CD4-positive, alpha-beta T cell treated with Interleukin-6 at 100 ng/mL for 8 hours (primary cell): Measurements from ENCODE around the gene MAST4.

Experiments
- DNase-seq: peaks from one replicate; pipeline ENCODE4 v3.0.0-alpha.2; 2020; ENCODE audit warnings: mixed read lengths, low spot score

MAST4 gene

GRCh38 chr5:66843065-66843464 lies 246.9 kb downstream of the MAST4 start:
- no peak for DNase-seq

GRCh38 chr5:66848749-66849641 lies 252.8 kb downstream of the MAST4 start:
- no peak for DNase-seq

- DNase-seq, result no peak
Measured at GRCh38 chr5:66849803-66850202, 253.6 kb downstream of the MAST4 start.

GRCh38 chr5:66850354-66851075 lies 254.3 kb downstream of the MAST4 start:
- DNase-seq, result no peak

- DNase-seq, result no peak
Measured at GRCh38 chr5:66851306-66851705, 255.1 kb downstream of the MAST4 start.

GRCh38 chr5:66854416-66854815 lies 258.2 kb downstream of the MAST4 start:
- DNase-seq, result no peak

- no peak for DNase-seq
Measured at GRCh38 chr5:66856041-66856805, 260.0 kb downstream of the MAST4 start.

GRCh38 chr5:66859526-66859925 lies 263.3 kb downstream of the MAST4 start:
- no peak for DNase-seq

DNA sequence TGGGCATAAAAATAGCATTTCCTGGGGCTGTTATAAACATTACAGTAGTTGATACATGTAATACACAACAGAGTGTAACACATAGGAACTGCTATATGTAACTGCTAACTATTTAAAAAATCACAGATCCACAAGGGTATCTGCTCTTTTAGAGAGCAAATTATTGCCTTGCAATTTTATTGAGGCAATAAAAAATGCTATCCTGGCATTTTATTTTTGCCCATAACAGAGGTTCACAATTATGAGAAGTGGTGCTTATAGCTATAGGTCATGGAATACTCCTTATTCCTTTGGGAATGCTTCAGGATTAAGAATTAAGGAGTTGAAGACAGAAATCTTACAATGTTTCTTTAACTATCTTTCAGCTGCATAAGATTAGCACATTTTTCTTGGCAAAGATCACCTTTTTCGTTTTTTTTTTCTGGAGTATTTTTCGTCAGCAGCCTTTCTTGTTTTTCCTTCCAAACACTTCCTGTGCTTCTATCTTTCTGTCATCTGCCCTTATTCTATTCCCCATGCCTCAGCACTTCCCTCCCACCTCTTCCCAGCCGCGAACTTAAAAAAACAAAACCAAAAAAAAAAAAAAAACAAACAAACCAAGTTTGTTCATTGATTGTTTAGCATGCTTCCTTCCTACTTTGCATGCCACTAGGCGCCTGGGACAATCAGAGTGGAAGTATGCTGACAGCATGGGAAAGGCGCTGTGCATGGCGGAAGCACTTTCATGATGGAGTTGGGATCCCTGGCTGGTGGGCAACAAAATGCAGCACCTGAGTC lies 264.2 kb downstream of the MAST4 start:
- DNase-seq, result no peak

- no peak for DNase-seq
Measured at GRCh38 chr5:66861402-66861801, 265.2 kb downstream of the MAST4 start.

DNA sequence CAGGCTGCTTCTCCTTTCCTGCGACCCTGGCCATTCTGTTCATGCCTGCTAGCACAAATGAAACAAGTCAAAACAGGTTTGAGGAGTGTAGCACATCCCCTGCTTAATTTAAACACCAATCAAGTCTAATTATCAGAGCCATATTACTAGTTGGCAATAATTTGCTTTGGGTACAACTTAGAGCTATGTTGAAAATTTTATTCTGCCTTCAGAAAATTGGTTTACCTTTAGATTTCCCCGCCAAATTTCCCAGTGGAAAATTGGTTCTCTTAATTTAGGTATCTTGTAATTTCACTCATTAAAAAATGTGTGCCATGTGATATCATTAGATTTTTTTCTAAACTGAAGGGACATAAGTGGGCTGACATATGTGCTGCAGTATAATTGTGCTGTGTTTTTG lies 265.8 kb downstream of the MAST4 start:
- no peak for DNase-seq

DNA sequence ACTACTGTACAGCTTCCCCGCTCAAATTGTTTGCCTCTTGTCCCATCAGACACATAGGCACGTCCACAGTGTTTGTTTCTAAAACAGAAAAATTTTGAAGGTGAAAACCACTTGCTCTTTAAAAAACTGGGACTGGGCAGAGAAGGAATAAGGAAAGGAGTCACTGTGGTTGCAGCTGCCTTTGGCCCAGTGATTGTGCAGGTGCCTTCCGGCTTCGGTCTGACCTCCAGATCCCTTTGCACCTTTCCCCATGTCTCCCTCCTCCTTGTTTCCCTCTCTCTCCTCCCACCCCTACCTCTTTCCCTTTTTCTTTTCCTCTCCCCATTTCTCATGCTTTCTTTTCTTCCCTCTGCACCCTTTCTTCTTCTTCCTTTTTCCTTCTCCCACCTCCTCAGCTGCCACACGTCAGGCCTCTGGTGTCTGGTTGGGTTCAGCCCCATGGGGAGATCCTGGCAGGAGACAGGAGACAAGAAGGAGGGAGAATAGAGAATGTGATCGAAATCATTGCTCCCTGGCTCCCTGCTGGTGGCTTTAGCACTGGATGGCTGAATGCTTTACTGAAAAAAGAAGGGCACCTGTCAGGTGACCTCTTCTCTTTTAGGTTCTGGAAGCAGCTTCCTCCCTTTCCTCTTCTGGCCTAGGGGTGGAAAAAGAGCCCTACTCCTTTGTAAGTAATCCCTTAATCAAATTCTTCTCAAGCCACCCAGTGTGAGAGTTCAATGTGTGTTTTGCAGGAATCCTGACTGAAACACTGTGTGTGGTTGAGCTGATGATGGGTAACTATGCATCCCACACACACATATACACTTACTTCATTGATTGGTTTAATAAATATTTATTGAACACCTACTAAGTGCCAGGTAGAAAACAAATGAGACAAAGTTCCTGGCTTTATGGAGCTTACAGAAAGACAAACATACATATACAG lies 267.3 kb downstream of the MAST4 start:
- no peak for DNase-seq

GRCh38 chr5:66864240-66864884 lies 268.2 kb downstream of the MAST4 start:
- DNase-seq, result no peak

GRCh38 chr5:66867618-66868322 lies 271.6 kb downstream of the MAST4 start:
- no peak for DNase-seq

DNA sequence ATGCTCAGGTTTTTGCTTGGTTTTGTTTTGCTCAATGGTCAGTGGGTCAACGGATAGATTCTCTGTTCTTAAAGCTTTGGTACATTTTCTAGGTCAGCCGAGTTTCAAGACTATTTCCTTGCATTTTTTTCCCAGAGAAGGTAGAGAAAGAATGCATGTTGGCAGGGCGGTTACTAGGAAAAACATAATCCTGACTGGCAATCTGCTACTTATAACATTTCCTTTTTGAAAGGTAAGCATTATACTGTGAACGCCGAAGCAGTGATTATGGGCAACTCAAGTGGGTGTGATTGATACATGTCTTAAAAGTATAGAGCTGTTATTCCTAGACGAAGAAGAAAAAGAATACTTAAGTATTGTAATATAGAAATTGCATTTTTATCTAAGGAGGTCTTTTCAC lies 273.2 kb downstream of the MAST4 start:
- no peak for DNase-seq

DNA sequence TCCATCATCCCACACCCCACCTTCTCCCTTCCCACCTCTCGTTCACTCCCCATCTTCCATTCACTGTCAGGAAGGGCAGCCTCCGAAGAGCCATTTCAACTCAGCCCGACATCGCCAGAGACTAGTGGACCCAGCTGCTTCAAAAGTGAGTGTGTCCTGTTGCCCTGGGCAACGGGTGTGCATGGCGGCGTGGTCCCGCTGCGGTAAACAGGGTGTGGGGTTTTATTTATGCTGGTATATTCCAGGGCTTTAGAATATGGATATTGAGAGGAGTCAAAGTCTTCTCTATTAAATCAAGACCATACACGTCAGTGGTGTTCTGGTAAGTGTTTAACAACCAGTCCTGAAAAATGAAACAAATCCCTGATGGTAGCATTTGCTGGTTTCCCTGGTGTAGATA lies 274.5 kb downstream of the MAST4 start:
- DNase-seq, result no peak

DNA sequence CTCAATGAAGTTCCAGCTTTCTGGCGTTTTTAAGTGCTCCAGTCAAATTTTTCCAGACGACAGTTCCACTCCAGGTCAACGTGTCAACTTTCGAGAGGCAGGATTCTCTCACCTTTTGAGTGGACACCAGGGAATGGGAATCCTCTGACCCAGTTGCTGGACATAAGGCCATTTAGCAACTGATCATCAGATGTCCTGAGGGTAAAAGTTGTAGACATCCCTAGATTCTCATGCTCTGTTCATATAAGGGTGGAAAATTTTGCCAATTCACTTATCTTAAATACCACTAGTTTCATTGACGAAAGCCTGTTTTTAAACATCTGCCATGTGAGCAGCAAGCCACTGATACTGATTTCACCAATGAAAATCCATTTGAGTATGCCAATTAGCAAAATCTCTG lies 275.5 kb downstream of the MAST4 start:
- no peak for DNase-seq

GRCh38 chr5:66872736-66873331 lies 276.6 kb downstream of the MAST4 start:
- no peak for DNase-seq

- DNase-seq, result no peak
Measured at GRCh38 chr5:66874004-66874403, 277.8 kb downstream of the MAST4 start.
